ENCODE measurements around the gene DMKN. TPM values are rescaled to one million over a fixed set of nuclear protein-coding genes. Genes with fewer than 3 reads are reported as not detected.
A peak's percentile ranks its signal among the peaks of the same experiment; 100 is the strongest.

DMKN gene
- total RNA-seq, 2 donors from 2014 or later = 430 to 451 TPM

DNA sequence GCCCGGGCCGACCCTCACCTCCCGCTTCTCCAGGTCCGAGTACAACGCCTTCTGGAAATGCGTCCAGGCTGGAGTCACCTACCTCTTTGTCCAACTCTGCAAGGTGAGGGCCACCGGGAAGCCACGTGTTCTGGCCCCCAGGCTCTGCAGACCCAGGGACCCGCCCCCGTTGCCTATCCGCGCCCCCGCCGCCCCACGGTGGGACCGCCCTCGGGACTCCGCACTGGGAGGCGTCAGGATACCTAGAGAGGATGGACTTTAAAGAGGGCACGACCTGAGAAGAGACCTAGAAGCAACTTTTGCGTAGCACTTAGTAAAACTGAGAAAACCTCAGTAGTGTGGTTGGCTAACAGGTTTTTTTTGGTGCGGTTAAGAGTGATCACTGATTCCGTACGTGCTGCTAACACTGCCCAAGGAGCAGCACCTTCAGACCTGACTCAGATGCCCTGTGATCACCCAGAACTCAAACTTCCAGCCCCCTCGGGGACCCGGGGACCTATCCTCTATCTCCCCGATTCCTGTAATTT is 32.5 kb upstream of the DMKN start:
- peaks cover 47% of the 10 kb centered on the region for H3K36me3 Mint-ChIP-seq (ENCODE audit: low read depth)
- 7 to 16% methylated on average over 14 to 27 of the region's 27 CpGs for WGBS, 2 experiments (ENCODE audit: insufficient coverage in 1 of 2, insufficient read length in 1 of 2)
- H3K27ac Mint-ChIP-seq = peak overlapping the region; percentile 91

DNA sequence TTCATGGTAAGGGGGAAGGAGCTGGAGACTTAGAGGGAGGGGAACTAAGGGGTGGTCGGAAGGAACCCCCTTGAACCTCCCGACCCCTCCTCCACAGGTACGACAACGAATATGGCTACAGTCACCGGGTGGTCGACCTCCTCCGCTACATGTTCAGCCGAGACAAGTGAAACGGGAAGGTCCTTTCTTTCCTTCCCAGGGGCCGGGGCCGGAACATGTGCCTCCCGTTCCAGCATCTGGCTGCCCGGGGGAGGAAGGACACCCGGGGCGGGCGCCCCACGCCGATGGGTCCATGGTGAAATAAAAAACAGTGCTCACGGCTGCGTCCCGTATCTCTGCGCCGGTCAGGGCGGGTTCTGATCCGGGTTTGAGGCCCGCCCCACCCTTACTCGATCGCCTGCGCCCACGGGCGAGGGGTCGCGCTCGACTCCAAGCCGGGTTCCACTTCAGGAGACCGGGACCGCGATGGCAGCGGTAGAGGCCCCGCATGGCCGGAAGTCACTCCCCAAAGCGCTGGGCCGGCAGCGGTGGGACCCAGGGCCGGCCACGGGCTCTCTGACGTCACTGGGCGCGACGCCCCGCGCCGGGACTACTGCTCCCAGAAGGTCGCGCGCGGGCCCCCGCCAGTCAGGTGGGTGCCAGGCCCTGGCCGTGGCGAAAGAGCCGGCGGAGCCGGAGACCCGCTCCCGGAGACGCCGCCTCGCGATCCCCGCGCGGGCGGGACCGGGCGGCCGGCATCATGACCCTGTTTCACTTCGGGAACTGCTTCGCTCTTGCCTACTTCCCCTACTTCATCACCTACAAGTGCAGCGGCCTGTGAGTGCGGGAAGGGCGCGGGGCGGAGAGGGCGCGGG is 31.8 kb upstream of the DMKN start, which contains the start of gene TMEM147:
Gene TMEM147, plus strand, starts transcription at position 626 of the 854 bp plus-strand sequence. Its CDS starts 114 bp downstream, at position 740.
- H3K4me3 Mint-ChIP-seq = peak within 1 kb of the TSS; percentile 84
- H3K27me3 Mint-ChIP-seq (ENCODE audit: insufficient read depth) = no peaks in the 10 kb centered on the region
- H3K9ac ChIP-seq (ENCODE audit: extremely low read depth, low read length, poor library complexity, severe bottlenecking) = peak within 1 kb of the TSS; percentile 81
- DNase-seq = peak; percentile 96
- H3K36me3 ChIP-seq (ENCODE audit: control insufficient read depth, insufficient read depth, low read length) = peaks cover 37% of the 10 kb centered on the region
- peaks cover 45% of the 10 kb centered on the region for H3K36me3 Mint-ChIP-seq (ENCODE audit: low read depth)
- no peaks in the 10 kb centered on the region for H3K27me3 ChIP-seq (ENCODE audit: control insufficient read depth, insufficient read depth, low read length, poor library complexity, severe bottlenecking)
- H3K4me3 ChIP-seq (ENCODE audit: low read length) = peak within 1 kb of the TSS; percentile 99
- H3K9me3 Mint-ChIP-seq = no peaks in the 10 kb centered on the region
- 0% methylated on average over 51 to 85 of the region's 85 CpGs for WGBS, 2 experiments (ENCODE audit: insufficient coverage in 1 of 2, insufficient read length in 1 of 2)
- H3K4me1 ChIP-seq (ENCODE audit: control insufficient read depth, insufficient read depth, low read length) = peaks cover 10% of the 10 kb centered on the region
- peak within 1 kb of the TSS; percentile 24 for H3K27ac ChIP-seq (ENCODE audit: low read depth, low read length)
- TF ChIP-seq, protein P1, sequence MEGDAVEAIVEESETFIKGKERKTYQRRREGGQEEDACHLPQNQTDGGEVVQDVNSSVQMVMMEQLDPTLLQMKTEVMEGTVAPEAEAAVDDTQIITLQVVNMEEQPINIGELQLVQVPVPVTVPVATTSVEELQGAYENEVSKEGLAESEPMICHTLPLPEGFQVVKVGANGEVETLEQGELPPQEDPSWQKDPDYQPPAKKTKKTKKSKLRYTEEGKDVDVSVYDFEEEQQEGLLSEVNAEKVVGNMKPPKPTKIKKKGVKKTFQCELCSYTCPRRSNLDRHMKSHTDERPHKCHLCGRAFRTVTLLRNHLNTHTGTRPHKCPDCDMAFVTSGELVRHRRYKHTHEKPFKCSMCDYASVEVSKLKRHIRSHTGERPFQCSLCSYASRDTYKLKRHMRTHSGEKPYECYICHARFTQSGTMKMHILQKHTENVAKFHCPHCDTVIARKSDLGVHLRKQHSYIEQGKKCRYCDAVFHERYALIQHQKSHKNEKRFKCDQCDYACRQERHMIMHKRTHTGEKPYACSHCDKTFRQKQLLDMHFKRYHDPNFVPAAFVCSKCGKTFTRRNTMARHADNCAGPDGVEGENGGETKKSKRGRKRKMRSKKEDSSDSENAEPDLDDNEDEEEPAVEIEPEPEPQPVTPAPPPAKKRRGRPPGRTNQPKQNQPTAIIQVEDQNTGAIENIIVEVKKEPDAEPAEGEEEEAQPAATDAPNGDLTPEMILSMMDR (conservative IDR thresholded peaks at IDR 0.05) = no peak
- peak within 1 kb of the TSS; percentile 91 for H3K27ac Mint-ChIP-seq
- no peaks in the 10 kb centered on the region for H3K9me3 ChIP-seq (ENCODE audit: control insufficient read depth, low read length)
- H3K4me1 Mint-ChIP-seq = peaks cover 22% of the 10 kb centered on the region

More for the DNA sequence above, 32.5 kb upstream of the DMKN start:
- peaks cover 10% of the 10 kb centered on the region for H3K4me1 ChIP-seq (ENCODE audit: control insufficient read depth, insufficient read depth, low read length)
- peaks cover 36% of the 10 kb centered on the region for H3K36me3 ChIP-seq (ENCODE audit: control insufficient read depth, insufficient read depth, low read length)
- Mint-ChIP-seq H3K4me3 (peak overlapping the region; percentile 84), H3K9me3 (no peaks in the 10 kb centered on the region), H3K4me1 (peaks cover 22% of the 10 kb centered on the region), H3K27me3 (ENCODE audit: insufficient read depth) (no peaks in the 10 kb centered on the region)
- peak overlapping the region; percentile 81 for H3K9ac ChIP-seq (ENCODE audit: extremely low read depth, low read length, poor library complexity, severe bottlenecking)
- no peak for DNase-seq
- no peak overlapping the region for H3K27ac ChIP-seq (ENCODE audit: low read depth, low read length)
- no peaks in the 10 kb centered on the region for H3K9me3 ChIP-seq (ENCODE audit: control insufficient read depth, low read length)
- TF ChIP-seq, protein P1 (conservative IDR thresholded peaks at IDR 0.05) = no peak
- H3K4me3 ChIP-seq (ENCODE audit: low read length) = peak overlapping the region; percentile 99
- H3K27me3 ChIP-seq (ENCODE audit: control insufficient read depth, insufficient read depth, low read length, poor library complexity, severe bottlenecking) = no peaks in the 10 kb centered on the region

DNA sequence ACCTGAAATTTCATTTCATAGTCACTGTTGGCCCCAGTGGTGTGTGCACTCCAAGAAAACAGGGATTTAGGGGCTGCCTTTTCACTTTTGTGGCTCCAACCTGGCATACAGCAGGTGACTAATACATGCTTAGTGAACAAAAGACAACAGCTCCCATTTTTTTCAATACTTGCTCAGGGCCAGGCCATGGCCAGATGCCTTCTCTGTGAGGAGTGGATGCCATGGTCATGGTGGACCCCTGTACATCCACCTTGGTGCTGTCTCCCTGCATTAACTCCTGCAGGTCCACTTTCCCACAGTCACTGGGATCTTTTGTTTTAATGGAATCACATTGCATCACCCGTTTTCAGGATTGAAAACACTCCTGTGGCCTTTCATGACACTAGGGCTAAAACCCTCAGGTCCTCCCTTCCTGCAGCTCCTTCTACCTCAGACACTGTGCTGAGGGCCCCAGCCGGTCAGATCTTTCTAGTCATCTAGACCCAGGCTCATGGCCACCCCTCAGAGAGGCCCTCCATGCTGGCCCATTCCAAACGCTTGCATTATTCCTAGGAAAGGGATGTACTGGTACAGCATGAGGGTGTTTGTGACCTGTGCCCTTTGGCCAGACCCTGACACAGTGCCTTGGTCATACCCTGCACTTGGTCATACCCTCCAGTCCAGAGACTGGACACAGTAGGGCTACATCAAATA is 30.8 kb upstream of the DMKN start:
- Mint-ChIP-seq H3K4me3 (peak overlapping the region; percentile 84), H3K36me3 (ENCODE audit: low read depth) (peaks cover 48% of the 10 kb centered on the region), H3K9me3 (no peaks in the 10 kb centered on the region), H3K27ac (peak overlapping the region; percentile 86), H3K4me1 (peaks cover 21% of the 10 kb centered on the region), H3K27me3 (ENCODE audit: insufficient read depth) (no peaks in the 10 kb centered on the region)
- 86 to 89% methylated on average over 3 of the region's 3 CpGs for WGBS, 2 experiments (ENCODE audit: insufficient coverage in 1 of 2, insufficient read length in 1 of 2)
- H3K4me3 ChIP-seq (ENCODE audit: low read length) = peak overlapping the region; percentile 99
- no peaks in the 10 kb centered on the region for H3K9me3 ChIP-seq (ENCODE audit: control insufficient read depth, low read length)
- peaks cover 10% of the 10 kb centered on the region for H3K4me1 ChIP-seq (ENCODE audit: control insufficient read depth, insufficient read depth, low read length)
- TF ChIP-seq, protein P1 (conservative IDR thresholded peaks at IDR 0.05) = no peak
- H3K27ac ChIP-seq (ENCODE audit: low read depth, low read length) = no peak overlapping the region
- H3K27me3 ChIP-seq (ENCODE audit: control insufficient read depth, insufficient read depth, low read length, poor library complexity, severe bottlenecking) = no peaks in the 10 kb centered on the region
- H3K36me3 ChIP-seq (ENCODE audit: control insufficient read depth, insufficient read depth, low read length) = peaks cover 29% of the 10 kb centered on the region
- DNase-seq = no peak
- H3K9ac ChIP-seq (ENCODE audit: extremely low read depth, low read length, poor library complexity, severe bottlenecking) = peak overlapping the region; percentile 81

Data from endodermal cell (in vitro differentiated cells).